GM18858 (cell line): Measurements from ENCODE around the gene ASB1.
"Not testable (repeated sequence)": the region's sequence is repeated elsewhere in the genome, so short reads cannot be mapped to it uniquely, and the experiment has no call there.

Experiments used
- ATAC-seq: cut with Tn5 transposase; IDR thresholded peaks from one replicate; pipeline ENCODE4 v1.9.1; 2021; ENCODE audit not compliant: unreplicated experiment

ASB1 gene

DNA sequence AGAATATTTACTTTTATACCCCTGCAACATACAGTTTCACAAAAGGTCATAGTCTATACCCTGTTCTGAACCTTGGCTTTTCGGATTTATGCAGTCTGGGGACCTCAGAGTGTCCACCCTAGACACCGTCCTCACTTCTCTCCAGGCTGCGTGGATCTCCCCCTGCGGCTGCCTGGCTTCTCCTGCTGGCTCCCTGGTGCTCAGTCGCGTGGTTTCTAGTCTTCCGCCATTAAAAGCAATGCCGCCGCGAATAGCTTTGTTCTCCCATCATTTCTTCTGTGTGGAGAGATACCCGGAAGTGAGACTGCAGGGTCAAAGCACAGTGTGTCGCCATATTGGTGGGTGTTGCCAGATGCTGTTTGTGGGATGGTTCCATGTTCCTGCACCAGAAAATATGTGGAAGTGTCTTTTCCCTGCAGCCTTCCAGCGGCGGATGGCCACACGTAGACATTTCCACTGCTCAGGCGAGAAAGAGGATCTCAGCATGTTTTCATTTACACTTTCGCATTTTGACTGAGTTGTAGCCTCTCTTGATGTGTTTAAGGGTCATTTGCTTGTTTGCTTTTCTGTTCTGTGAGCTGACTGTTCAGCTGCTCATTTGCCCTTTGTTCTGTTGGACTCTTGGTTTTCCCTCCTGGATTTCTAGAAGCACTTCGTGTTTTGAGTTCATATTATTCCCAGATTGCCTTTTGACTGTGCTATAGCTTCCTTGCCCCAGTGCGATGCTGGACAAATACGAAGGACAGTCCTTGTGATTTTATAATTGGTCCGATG lies 22.9 kb upstream of the ASB1 start:
- no peak for ATAC-seq

DNA sequence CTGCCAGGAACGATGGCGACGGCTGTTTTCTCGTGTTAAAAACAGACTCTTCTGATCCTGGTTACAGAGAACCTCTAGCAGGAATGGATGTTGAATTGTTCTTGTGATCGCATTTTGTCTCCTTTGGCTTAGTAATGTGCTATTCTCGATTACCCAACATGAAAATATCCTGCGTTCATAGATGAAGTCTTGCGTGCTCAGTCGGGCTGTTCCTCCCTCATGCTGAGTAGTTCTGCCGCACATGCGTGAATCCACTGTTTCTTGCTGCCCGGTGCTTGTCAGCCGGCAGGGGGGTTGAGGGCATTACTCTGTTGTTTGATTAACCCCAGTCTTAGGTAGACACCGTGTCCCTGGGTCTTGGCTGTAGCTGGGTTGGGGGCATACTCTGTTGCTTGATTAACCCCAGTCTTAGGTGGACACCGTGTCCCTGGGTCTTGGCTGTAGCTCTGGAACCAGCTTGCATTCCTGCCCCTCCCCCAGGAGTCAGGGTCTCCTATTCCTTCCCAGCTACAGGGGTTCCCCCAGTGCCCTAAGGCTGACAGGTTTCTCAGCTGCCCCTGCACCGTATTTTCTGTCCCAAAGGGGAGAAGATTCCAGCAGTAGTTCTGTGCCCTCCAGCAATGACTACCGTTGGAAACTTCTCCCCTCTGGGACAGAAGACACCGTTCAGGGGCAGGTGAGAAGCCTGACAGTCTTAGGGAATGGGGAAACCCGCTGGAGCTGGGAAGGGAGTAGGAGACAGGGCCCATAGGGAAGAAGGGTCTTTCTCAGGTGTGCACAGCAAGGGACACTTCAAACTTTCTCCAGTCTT lies 22.1 kb upstream of the ASB1 start:
- ATAC-seq: no peak

DNA sequence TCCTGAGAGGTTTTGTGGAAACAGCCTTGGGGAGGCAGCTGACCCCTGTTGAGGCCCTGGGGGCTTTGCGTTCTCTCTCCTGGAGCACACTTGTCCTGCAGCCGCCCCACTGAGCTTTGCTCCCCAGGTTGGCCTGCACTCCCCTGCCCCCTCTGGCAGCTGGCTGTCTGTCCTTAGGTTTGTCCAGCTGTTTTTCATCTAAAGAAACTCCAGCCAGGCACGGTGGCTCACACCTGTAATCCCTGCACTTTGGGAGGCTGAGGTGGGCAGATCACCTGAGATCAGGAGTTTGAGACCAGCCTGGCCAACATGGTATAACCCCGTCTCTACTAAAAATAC lies 21.5 kb upstream of the ASB1 start:
- not testable (repeated sequence) for ATAC-seq

DNA sequence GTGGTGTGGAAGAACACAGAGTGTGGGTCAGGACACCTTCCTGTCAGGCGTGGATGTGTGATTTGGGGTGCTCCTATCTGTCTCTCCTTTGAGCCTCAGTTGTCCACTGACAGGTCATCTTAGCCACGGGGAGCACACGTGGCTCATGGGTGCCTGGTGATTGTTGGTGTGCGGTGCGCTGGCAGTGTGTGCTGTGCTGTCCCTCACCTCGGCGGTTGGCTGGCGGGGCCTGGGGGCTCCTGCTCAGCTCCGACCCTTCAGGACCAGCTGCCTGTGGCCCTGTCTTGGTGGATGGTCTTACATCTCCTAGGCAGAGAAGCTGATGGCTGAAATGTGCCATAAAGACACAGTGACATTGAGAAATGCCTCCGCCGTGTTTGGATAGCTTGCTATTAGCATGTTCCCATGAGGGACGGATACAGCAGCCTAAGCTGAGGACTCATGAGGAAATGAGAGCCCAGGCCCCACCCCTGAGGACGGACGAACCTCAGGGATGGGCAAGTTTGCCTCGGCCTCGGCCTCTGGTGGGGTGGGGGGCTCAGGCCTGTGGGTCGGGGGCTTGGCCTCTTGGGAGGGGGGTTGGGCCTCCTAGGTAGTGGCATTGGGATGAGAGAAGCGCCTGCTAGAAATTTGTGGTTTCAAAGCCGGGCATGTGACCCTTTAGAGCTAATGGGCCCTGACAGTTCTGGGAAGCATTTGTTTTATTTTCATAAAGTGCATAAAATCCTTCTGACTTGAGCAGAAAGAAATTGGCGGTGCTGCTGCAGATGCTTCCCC lies 20.3 kb upstream of the ASB1 start:
- no peak for ATAC-seq

- no peak for ATAC-seq
Measured at GRCh38 chr2:238406998-238407285, 19.8 kb upstream of the ASB1 start.

- no peak for ATAC-seq
Measured at GRCh38 chr2:238407566-238407965, 19.2 kb upstream of the ASB1 start.

- no peak for ATAC-seq
Measured at GRCh38 chr2:238408615-238409340, 17.9 kb upstream of the ASB1 start.

- ATAC-seq: no peak
Measured at GRCh38 chr2:238409341-238410199, 17.2 kb upstream of the ASB1 start.

DNA sequence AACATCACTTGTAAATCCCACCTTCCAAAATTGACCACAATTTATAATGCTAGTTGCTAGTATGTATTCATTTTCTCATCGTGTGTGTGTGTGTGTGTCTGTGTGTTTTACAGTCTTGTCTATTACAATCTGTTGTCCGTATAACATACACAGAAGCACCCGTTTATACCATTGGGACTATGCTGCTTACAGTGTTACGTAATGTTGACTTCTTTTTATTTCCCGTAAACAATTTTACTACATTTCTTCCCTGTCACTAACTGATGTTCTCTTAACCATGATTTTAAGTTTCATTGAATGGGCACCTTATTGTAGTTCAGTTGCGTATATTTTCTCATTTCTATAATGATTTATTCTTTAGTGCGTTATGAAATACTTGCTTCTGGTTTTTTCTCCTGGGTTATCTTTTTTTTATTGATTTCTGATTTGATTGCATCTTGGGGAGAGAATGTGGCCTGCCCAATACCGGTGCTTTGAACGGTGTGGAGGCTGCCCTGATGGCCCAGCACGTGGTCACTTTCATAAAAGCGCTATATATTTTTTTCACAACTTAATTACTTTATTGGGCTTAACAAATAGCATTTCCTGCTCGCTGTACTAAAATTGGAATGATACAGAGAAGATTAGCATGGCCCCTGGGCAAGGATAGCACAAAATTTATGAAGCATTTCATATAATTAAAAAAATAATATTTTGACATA lies 14.5 kb upstream of the ASB1 start:
- no peak for ATAC-seq

DNA sequence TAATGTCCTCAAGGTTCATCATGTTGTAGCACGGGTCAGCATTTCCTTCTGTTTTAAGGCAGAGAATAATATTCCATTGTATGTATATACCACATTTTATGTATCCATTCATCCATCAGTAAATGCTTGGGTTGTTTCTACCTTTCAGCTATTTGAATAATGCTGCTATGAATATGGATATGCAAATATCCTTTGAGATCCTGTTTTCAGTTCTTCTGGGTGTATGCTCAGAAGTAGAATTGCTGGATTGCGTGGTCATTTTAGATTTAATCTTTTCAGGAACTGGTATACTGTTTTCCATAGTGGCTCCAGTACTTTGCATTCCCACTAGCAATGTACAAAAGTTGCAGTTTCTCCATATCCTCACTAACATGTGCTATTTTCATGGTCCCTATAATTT lies 13.4 kb upstream of the ASB1 start:
- no peak for ATAC-seq

DNA sequence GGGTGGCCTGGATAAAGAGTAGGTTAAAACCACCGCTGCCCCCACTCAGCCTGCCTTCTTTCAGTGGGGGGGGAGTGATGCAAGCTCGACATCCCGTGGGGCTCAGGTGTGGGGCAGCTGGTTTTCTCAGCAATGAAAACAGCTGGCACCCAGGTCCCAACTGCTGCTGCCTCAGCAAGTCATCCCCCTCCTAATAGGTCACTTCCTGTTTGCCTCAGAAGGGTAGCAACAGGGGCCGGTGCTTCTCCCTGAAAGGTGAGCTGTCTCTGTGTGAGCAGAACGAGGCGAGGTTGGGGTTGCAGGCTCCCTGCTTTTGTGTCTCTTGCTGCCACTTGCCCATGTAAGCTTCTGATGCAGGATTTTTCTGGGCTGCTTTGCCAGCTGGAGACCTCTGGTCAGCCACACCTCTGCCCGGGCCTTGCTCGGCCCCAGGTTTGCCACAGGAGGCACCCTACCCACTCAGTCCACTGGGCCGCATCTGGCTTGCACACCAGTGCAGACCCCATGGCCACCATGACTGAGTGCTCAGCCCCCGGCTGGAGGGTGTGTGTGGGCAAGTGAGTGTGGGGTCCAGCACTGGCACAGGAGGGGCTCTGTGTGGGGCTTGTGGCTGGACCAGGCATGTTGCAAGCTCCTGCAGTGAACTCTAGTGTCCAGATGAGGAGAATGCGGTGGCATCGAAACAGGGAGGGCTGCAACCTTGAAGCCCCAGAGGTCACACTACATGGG lies 11.5 kb upstream of the ASB1 start:
- ATAC-seq: no peak

- ATAC-seq: no peak
Measured at GRCh38 chr2:238415893-238416292, 10.8 kb upstream of the ASB1 start.

DNA sequence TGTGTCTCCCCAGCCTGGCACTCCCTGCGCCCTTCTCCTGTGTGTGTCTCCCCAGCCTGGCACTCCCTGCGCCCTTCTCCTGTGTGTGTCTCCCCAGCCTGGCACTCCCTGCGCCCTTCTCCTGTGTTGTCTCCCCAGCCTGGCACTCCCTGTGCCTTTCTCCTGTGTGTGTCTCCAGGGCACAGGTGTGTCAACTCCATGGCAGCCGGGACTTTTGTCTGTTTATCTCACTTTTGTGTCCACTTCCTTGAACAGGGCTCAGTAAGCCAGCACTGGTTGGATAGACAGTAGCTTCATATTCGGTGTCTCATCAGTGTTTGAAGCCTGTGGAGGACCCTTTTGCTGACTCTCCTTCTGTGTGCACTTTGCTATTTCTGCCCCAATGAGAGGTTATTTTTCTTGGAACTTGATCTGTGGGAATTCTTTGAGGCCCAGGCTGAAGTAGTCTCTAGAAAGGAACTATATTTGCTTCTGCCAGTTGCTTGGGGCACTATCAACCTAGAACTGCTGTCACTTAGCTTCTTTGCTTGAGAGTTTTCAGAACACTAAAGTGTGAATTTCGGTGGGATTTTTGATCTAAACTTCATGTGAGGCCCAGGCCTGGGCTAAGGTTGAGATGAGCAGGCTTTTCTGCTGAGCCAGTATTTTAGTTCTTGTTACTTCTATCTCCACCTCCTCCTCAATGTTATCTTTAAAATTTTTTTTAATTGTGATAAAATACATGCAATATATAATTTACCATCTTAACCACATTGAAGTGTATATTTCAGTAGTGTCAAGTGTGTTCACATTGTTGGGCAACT lies 8.3 kb upstream of the ASB1 start:
- ATAC-seq: no peak

DNA sequence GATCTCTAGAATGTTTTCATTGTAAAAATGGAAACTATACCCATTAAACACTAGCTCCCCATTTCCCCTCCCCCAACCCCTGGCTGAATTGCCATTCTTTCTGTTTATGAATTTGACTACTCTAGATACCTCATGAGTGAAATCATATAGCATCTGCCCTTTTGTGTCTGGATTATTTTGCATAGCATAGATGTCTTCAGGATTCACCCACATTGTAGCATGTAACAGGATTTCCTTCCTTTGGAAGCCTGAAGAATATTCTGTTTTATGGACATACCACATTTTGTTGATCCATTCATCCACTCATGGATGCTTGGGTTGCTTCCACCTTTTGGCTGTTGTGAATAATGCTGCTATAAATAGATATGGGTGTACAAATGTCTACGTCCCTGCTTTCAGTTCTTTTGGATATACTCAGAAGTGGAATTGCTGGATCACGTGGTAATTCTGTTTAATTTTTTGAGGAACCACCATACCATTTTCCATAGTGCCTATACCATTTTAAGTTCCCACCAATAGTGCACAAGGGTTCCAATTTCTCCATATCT lies 7.7 kb upstream of the ASB1 start:
- ATAC-seq: no peak

DNA sequence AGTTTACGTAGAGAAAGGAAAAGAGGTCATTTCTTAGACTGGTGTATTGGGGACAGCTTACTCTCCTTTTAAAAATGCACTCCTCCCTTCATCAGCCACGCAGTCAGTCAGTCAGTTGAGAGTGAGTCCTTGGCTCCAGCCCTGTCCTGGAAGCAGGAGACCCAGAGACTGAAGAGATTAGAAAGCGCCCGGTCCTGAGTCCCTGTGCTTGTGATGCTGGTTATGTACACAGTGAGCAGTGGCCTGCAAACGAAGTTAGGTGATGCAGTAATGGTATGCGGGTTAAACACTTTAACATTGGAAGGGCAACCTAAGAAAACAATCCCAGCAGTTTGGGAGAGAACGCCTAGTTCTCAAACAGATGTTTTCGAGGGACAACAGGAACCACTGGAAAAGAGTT lies 6.3 kb upstream of the ASB1 start:
- no peak for ATAC-seq

DNA sequence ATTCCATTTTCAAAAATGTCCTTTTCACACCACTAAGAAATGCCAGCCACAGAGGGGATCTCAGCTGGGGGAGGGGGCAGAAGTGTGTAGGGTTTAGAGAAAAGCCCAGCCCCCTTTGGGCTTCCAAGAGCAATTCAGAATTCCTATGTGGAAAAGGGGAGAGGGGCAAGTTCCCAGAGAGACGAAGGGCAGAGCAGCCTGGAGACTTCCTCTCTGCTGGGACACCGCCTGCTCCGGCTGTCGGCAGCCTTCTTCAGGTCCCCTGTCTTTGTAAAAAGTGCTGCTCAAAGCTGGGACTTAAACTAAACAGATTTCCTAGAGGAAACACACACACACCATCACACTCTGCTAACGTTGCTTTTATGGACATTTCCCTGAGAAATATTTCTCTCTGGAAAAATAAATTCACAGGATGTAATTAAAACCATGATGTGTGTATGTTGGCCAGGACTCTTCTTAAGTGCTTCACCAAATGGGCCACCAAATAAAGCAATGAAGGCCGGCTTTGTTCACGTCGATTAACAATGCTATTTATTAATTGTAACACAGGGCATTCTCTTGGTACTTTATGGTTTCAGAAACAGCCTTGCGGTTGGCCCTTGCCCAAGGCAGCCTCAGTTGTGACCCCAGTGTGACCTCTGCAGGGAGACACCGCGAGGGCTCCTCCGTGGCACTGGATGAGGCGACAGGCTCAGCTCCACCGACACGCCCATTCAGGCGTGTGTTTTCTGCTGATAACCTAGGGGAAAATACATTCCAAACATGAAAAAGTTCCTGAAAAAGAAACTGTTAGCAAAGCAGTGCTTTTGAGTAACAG lies 5.6 kb upstream of the ASB1 start:
- no peak for ATAC-seq

GRCh38 chr2:238421695-238422035 lies 5.1 kb upstream of the ASB1 start:
- no peak for ATAC-seq
